GM11168 (cell line): ENCODE results near the gene SPATS2.

ENCODE experiments used
- in situ Hi-C: fragments of 300-500 bp; cut with MboI; formaldehyde crosslinking; loops from one replicate; pipeline ENCODE4 v1.12.0; 2022; ENCODE audit warnings: low sequenced_read_pairs; ENCODE audit not compliant: unreplicated experiment

Gene SPATS2

DNA sequence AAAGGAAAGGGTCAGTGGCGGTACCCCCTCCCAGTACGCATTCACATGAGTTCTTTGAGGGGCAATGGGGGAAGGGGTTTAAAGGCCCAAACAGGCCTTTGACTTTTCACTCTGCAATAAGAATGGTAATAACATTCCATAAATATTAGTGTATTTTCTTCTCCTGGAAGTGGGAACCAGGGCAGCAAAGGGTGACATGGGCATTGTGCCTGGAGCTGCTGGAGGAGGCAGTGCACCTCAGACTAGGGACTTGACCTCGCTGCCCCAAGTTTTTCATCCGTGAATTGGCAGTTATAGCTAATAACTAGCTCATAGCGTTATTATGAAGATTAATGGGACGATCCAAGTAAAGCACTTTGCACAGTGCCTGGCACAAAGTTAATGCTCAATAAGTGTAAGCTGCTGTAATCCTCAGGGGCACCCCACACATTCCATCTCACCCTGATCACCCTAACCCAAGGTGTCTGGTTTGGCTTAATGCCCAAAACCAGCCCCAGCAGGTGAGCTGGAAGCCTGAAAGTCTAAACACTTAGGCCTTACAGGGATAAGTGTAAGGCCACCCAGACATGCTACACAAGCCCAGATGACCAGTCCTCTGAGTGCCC lies 168.8 kb downstream of the SPATS2 start:
- in situ Hi-C loops = no loop called here

DNA sequence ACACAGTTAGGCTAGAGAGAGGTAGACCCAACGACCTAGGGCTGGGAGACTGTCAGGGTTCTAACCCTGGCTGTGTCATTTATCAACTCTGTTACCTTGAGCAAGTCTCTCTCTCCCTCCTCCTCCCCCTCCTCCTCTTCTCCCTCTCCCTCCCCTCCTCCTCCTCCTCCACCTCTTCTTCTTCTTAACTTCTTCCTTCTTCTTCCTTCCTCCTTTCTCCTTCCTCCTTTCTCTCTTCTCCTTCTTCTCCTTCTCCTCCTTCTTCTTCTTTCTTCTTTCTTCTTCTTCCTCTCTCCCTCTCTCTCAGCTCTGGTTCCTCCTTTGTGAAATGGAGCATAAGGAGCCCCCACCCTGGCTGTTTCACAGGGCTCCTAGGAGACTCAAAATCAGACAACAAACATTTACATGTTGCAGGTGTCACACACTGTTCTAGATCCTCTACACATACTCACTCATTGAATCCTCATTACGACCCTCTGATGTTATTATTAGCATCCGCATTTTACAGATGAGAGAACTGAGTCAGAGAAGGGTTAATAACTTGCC lies 169.3 kb downstream of the SPATS2 start:
- in situ Hi-C loops = no loop called here

DNA sequence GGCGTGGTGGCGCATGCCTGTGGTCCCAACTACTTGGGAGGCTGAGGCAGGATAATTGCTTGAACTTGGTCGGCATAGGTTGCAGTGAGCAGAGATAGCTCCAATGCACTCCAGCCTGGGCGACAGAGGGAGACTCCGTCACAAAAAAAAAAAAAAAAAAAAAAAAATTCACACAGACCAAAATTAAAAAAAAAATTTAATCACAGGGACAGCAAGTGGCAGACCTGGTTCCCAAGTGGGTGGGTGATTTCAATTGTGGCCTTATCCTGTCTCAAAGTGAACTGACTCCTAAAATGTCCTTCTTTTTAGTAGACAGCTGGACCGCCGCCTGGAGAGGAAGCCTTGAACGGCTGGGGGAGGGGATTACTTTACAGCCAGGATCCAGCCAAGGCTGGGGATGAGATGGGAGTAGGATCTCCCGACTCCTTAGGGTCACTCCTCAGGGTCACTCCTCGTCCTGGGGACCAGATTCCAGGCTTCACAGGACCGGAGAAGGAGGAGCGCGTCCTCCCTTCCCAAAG lies 170.0 kb downstream of the SPATS2 start:
- in situ Hi-C loops = no loop called here

DNA sequence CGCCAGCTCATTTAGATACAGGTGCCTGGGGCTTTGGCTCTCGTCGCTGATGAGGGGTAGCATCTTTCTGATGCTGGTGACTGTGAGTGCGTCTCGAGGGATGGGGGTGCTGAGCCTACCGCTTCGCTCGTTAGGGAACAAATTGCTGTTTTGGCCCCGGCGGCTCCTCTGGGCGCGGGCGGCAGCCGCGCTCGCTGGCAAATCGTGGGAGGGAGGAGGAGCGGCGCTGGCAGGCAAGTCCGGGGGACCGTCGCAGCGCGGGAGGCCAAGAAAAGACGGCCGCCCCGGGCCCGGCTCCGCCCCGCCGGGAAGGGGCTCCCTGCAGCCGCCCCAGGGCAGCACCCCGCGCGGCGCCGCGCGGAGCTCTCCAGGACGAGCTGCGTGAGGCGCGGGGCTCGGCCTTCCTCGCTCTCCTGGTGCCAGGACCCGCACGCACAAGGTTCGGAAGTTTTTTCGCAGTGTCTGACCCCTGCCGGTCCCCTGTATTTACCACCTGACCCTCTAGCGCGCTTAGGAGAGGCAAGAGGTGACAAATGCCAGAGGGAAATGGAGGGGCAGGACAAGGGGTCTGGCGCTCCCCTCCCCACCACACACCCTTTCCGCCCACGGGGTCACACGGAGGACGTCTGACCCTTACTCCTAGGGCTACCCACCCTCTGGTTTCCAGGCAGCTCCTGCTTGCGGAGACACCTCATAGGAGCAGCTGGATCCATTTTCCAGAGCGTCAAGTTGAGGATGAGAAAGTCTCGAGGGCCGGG lies 170.7 kb downstream of the SPATS2 start:
- in situ Hi-C loops = no loop called here

DNA sequence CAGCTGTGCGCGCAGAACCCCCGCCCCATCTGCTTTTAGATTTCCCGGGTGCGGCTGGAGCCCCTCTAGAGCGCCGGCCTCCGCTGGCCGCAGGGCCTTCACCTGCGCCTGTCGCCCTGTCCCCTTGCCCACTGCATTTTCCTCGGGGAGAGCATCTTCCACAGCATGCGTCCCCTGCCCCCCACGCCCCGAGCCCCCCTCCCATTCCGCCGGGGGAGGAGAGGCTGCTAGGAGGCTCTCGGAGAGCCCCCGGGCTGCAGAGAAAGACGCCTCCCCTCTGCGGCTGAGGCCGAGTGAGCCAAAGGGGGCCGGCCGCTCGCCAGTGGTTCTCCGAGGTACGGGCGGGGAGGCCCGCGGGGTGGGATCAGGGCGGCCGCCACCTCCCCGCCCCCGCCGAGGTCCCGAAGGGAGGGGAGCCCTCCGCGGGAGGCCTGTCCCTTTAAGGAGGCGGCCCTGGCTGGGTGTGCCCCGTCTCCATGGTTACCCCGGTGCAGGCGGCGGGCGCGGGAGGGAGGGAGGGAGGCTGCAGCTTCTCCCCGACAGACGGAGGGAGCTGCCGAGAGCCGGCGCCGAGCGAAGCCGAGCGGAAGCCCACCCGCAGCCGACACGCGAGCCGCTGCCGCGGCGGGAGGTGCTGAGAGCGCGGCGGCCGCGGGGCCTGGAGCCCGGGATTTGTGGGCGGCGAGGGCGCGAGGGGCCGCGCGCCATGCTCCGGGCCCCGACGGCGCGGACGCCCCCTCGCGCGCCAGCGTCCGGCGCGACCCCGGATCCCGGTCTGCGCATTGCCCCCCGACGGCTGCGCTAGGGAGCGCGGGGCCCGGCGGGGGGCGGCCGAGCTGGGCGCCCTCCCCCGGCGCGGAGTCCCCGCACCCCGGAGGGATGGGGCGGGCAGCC lies 171.5 kb downstream of the SPATS2 start, which contains the start of gene KCNH3:
Gene KCNH3 (plus strand): TSS at position 521 of the 894 bp plus-strand sequence. CDS start 387 bp downstream, outside the sequence.
- in situ Hi-C loops = no loop called here

DNA sequence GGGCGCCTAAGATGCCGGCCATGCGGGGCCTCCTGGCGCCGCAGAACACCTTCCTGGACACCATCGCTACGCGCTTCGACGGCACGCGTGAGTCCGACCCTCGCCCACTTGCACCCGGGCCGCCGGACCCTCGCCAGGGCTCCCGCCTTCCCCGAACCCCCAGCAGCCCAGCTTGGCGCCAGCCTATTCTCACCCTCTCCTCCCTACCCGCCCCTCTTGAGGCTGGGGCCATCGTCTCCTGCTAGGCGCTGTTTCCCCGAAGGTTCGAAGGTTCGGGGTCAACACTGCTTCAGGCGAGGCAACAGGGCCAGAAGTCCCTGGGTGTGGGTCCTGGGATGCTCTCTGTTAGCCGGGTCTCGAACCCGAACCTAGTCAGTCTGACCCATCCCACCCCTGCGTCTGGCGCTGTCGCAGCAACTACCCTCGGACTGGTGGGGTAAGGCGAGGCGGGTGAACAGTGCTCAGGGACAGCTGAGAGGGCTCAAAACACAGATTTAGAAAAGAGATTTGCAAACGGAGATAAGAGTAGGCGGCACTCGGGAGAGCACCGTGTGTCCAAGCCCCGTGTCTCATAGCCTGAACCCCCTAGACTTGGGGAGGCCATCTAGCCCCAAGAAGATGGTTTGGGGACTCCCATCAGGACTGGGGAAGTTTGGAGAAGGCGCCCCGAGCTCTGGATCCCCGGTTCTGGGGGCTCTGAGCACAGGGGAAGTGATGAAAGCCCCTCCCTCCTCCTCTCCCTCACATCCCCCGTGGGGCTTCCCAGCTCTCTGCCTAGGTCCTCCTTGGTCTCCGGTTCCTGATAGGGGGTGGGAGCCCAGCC lies 172.4 kb downstream of the SPATS2 start:
- in situ Hi-C loops = no loop called here

DNA sequence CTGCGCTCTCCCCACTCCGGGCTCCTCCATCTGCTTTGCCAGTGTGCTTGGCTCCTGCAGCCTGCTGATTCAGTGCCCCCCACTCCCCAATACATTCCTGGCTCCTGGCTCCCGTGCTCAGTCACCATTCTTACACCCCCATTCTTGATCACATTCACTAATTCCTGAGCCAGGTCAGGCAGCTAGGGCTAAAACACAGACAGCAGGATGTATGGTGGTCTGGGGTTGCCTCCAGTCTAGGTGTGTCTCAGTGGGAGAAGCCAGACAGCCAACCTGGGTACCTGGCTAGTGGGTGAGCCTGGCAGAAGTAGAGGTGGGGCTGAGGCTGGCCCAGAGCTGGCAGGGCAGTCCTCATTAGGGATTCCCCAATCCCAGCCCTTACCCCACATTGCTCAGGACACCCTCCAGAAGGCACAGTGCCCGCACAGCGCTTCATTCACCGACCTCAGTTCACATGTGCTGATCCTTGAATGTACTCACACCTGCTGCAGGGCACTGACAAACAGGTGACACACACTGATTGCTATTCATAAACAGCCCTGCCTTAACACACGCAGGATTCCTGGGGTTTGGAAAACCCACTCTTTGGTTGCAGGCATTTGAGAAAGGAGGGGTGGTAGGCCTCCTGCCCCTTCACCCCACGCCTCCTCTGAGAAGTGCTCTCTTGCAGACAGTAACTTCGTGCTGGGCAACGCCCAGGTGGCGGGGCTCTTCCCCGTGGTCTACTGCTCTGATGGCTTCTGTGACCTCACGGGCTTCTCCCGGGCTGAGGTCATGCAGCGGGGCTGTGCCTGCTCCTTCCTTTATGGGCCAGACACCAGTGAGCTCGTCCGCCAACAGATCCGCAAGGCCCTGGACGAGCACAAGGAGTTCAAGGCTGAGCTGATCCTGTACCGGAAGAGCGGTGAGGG lies 173.2 kb downstream of the SPATS2 start:
- in situ Hi-C loops = no loop called here

DNA sequence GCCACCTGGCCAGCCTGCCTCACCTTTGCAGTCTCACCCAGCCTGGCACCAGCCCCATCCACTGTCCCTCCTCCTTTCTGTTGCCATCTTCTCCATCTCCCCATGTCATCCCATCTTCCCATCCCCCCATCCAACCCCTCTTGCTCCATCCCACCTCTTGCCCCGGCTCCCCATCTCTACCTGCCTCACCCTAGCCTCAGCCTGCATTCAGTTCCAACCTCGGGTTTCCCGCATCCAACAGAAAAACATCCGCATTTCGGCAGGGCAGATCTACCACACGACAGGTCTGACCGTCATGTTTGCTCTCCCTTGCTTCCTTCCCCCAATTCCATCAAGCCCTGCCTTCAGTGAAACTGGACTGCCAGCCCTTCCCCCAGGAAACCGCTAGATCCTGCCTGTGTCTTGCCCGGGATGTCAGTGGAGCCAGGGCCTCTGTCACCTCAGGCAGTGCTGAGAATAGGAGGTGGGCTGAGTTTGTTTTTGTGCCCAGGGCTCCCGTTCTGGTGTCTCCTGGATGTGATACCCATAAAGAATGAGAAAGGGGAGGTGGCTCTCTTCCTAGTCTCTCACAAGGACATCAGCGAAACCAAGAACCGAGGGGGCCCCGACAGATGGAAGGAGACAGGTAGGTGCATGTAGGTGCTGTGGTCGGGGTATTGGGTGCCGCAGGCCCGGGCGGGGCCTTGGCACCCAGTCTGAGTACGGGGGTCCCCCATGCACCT lies 174.0 kb downstream of the SPATS2 start:
- in situ Hi-C loops = no loop called here

DNA sequence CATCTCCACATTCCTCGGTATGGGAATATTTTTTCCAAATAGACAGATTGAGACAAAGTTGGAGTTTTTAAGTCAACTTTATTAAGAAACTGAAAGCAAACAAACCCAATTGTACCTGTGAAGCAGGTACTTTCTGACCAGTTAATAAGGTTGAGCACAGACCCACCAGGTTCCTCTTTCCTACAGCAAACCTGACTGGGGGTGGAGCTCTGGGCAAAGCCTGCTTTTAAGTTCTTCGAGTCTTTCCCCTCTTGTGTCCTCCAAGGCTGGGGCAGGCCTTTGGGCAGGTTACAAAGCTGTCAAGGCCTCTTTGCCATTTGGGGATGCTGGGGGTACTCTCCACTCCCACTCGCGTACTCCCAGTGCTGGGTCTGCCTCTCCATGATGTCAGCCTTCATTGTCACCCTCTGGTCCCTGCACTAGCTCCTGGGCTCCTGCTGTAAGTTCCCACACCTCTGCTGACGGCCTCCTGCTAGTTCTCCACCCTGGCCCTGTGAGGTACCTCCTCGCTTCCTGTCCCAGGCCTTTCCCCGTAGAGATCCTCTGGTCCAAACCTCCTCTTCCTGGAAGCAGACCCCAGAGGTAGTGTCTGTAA lies 174.7 kb downstream of the SPATS2 start:
- in situ Hi-C loops = no loop called here

DNA sequence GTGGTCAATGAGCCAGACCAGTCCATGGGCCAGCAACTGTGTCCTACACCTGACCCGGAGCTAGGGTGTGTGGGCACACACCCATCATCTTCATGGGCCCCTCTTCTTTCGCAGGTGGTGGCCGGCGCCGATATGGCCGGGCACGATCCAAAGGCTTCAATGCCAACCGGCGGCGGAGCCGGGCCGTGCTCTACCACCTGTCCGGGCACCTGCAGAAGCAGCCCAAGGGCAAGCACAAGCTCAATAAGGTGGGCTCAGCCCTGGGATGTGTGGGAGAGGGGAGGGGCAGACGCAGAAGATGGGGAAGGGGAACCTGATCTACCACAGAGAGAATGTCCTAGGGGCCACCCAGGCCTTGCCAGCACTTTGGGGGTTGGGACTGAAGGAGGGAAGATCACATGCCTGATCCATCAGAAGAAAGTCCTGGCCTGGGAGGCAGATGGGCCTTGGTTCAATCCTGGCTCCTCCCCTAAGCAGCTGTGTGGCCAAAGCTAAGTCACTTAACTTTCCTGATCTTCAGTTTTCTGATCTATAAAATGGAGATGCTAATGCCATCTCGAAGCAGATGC lies 175.4 kb downstream of the SPATS2 start:
- in situ Hi-C loops = no loop called here

DNA sequence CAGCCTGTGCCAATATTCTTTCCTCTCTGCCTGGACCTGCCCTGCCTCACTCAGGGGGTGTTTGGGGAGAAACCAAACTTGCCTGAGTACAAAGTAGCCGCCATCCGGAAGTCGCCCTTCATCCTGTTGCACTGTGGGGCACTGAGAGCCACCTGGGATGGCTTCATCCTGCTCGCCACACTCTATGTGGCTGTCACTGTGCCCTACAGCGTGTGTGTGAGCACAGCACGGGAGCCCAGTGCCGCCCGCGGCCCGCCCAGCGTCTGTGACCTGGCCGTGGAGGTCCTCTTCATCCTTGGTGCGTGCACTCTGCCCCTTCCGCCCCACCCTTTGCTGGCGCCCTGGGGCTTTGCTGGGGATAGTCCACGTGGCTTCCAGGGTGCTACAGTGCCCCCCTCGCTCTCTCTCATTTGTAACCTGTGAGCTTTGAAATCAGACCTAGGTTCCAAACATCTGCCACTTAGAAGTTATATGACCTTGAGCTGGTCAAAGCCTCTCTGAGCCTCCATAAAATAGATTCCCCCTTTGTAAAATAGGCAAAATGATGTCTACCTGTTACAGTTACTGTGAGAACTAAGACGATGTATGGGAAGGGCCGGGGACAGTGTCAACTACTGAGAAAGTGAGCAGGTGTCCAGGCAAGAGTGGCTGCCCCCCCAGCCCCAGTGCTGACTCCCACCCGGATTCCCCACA lies 176.1 kb downstream of the SPATS2 start:
- in situ Hi-C loops = no loop called here

DNA sequence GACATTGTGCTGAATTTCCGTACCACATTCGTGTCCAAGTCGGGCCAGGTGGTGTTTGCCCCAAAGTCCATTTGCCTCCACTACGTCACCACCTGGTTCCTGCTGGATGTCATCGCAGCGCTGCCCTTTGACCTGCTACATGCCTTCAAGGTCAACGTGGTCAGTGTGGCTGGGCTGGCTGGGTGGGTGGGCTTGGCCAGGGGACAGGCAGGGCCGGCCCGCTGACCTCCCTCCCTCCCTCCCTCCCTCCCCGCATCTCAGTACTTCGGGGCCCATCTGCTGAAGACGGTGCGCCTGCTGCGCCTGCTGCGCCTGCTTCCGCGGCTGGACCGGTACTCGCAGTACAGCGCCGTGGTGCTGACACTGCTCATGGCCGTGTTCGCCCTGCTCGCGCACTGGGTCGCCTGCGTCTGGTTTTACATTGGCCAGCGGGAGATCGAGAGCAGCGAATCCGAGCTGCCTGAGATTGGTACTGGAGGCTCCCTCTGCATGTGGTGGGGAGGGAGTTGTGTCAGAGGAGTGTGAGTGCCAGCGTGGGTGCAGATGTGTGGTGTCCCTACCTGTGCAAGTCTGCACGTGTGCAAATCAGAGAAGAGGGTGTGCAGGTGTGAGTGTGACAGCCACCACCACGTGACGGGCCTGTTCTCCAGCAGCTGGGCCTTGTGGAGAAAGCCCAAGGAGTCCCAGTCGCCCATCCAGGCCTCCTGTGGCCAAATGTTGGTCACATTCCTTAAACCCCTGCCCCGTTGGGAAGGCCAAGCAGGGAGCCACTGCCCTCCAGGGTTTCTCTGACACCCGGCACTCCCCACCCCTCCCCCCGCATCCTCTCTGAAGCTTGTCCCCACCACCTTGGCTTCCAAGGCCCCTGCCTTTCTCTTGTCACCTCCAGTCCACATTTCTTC lies 176.9 kb downstream of the SPATS2 start:
- in situ Hi-C loops = no loop called here

DNA sequence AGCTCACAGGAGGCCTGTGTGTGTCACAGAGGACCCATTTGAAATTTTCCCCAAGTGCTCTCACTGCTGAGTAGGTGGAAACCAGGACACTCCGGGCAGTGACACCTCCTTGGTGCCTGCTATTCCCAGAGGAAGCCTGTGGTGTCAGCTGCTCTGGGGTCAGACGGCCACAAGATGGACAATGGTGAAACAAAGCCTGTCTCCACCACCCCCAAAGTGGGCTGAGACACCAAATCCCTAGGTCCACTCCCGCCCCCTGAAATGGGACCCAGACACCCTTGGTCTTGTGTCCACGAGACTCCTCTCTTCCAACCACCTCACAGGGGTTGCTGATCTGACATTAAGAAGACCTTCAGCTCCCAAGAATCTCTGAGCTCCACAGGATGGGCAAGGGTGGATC lies 178.6 kb downstream of the SPATS2 start:
- in situ Hi-C loops = no loop called here

DNA sequence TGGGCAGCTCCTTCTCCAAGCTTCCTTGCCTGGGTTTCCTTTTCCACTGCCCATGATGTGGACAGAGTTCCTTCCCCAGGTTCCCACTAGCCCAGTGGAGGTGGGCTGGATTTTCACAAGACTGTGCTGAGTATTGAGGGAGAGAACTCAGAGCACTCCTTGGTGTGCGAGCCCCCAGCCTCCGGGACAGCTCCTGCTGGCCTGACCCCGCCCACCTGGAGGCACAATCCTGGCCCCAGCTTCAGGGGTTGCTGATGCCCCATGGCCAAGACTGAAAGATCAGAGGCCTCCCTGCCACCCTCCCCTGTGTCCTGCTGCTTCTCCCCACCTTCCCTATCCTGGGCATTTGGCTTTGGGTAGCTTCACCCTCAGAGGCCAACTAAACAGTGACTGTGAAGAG lies 179.2 kb downstream of the SPATS2 start:
- in situ Hi-C loops = no loop called here

DNA sequence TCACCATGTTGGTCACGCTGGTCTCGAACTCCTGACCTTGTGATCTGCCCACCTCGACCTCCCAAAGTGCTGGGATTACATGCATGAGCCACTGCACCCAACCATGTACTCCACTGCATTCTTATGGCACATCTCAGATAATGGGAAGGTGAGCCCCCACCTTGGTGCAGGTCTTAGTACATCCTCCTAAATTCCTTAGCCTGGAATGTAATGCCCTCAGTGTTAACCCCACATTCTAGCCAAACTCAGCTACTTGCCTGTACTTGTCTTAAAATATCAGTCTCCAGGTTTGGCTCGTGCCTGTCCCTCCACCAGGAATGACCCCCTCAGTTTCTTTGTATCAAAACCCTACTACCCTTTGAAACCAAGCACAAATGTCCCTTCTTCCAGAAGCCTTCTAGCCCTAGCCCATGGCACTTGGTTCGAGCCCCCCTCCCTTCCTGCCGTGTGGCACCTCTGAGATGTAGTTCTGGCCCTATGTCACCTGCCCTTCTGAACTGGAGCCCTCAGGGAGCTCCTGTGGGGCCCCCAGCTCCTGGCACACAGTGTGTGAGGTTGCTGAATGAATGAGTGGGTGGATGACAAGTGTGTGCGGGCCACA lies 179.9 kb downstream of the SPATS2 start:
- in situ Hi-C loops = no loop called here
